ENCODE results near the gene RCBTB1.
"Not testable (repeated sequence)": the region's sequence is repeated elsewhere in the genome, so short reads cannot be mapped to it uniquely, and the experiment has no call there.

The RCBTB1 gene

DNA sequence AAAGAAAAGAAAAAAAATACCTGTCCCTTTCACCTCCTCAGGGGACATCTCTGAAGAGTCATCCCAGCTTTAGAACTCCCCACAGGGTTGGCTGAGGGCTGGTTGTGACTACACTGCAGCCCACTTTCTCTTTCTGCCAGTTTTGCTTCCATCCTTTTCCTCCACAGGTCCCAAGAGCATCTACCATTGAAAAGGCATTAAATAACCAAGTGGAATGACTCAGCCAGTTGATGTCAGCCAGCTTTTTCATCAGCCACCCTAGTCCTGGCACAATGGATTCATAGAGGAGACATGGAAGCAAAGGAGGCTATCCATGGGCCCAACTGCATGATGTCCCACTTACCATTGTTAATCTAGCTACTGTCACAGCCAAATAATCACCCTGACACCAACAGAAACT, 9.2 kb upstream of the RCBTB1 start:
- TF ChIP-seq, protein P1, sequence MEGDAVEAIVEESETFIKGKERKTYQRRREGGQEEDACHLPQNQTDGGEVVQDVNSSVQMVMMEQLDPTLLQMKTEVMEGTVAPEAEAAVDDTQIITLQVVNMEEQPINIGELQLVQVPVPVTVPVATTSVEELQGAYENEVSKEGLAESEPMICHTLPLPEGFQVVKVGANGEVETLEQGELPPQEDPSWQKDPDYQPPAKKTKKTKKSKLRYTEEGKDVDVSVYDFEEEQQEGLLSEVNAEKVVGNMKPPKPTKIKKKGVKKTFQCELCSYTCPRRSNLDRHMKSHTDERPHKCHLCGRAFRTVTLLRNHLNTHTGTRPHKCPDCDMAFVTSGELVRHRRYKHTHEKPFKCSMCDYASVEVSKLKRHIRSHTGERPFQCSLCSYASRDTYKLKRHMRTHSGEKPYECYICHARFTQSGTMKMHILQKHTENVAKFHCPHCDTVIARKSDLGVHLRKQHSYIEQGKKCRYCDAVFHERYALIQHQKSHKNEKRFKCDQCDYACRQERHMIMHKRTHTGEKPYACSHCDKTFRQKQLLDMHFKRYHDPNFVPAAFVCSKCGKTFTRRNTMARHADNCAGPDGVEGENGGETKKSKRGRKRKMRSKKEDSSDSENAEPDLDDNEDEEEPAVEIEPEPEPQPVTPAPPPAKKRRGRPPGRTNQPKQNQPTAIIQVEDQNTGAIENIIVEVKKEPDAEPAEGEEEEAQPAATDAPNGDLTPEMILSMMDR (IDR thresholded peaks at IDR 0.05; ENCODE audit: low read depth, low read length, poor library complexity, severe bottlenecking) = no peak
- TF ChIP-seq EZH2phosphoT487 (IDR thresholded peaks at IDR 0.05; ENCODE audit: borderline replicate concordance, low read length) = no peak
- H3K9me3 ChIP-seq (ENCODE audit: control insufficient read depth, insufficient read depth, low read length) = no peaks in the 10 kb centered on the region
- no peak overlapping the region for H3K4me2 ChIP-seq (ENCODE audit: low read length)
- H3K79me2 ChIP-seq (ENCODE audit: control insufficient read depth, low read length) = no peaks in the 10 kb centered on the region
- no peaks in the 10 kb centered on the region for H3K36me3 ChIP-seq (ENCODE audit: control insufficient read depth, low read length)
- no peaks in the 10 kb centered on the region for H4K20me1 ChIP-seq (ENCODE audit: control insufficient read depth, insufficient read depth, low read depth, low read length)
- no peaks in the 10 kb centered on the region for H3F3A ChIP-seq (ENCODE audit: control insufficient read depth, insufficient read depth)
- no peak overlapping the region for H3K27ac ChIP-seq (ENCODE audit: low read depth, low read length)
- H3K27me3 ChIP-seq (ENCODE audit: control insufficient read depth, low read length) = no peaks in the 10 kb centered on the region
- no peaks in the 10 kb centered on the region for H3K9me2 ChIP-seq (replicated peaks; ENCODE audit: control insufficient read depth, low read length)
- no peak overlapping the region for H3K4me3 ChIP-seq (ENCODE audit: low read length)
- no peaks in the 10 kb centered on the region for H3K4me1 ChIP-seq (ENCODE audit: control insufficient read depth, low read length)

DNA sequence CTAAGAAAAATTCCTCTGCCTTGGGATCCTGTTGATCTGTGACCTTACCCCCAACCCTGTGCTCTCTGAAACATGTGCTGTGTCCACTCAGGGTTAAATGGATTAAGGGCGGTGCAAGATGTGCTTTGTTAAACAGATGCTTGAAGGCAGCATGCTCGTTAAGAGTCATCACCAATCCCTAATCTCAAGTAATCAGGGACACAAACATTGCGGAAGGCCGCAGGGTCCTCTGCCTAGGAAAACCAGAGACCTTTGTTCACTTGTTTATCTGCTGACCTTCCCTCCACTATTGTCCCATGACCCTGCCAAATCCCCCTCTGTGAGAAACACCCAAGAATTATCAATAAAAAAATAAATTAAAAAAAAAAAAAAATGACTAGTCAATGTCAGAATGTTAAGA, 8.5 kb upstream of the RCBTB1 start:
- H3K27me3 ChIP-seq (ENCODE audit: control insufficient read depth, low read length); H3K79me2 ChIP-seq (ENCODE audit: control insufficient read depth, low read length); H3K36me3 ChIP-seq (ENCODE audit: control insufficient read depth, low read length); H3K4me2 ChIP-seq (ENCODE audit: low read length); H4K20me1 ChIP-seq (ENCODE audit: control insufficient read depth, insufficient read depth, low read depth, low read length); H3F3A ChIP-seq (ENCODE audit: control insufficient read depth, insufficient read depth); H3K9me2 ChIP-seq (replicated peaks; ENCODE audit: control insufficient read depth, low read length); H3K27ac ChIP-seq (ENCODE audit: low read depth, low read length); H3K4me1 ChIP-seq (ENCODE audit: control insufficient read depth, low read length); H3K9me3 ChIP-seq (ENCODE audit: control insufficient read depth, insufficient read depth, low read length); H3K4me3 ChIP-seq (ENCODE audit: low read length): not testable (repeated sequence)

DNA sequence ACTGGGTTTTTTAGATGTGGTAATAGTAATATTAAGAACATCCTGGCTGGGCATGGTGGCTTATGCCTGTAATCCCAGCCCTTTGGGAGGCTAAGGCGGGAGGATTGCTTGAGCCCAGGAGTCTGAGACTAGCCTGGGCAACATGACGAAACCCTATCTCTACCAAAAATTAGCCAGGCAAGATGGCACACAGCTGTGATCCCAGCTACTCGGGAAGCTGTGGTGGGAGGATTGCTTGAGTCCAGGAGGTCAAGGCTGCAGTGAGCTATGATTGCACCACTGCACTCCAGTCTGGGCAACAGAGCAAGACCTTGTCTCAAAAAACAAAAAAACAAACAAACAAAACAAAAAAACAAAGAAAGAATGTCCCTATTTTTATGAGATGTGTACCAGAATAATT, 5.4 kb upstream of the RCBTB1 start:
- not testable (repeated sequence) for H4K20me1 ChIP-seq (ENCODE audit: control insufficient read depth, insufficient read depth, low read depth, low read length)

DNA sequence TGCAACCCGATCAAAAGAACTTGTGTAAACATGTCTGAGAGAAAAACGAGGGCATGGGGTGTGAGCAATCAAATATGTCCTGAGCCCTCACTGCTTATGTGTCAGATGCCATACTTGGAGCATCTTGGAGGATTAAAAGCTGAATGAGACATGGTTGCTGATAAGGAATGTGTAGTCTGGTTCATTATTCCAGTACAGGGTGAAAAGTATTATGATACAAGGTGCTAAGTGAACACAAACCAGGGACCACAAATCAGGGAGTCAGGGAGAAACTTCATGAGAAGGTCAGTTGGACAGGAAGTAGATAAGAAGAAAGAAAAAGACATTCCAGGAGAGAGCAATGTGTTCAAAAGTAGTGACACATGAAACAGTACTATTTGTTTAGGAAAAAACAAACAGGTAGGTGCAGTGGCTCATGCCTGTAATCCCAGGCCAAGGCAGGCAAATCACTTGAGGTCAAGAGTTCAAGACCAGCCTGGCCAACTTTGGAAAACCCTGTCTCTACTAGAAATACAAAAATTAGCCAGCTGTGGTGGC, 2.0 kb upstream of the RCBTB1 start:
- no peak for TF ChIP-seq EZH2phosphoT487 (IDR thresholded peaks at IDR 0.05; ENCODE audit: borderline replicate concordance, low read length)
- TF ChIP-seq, protein P1 (IDR thresholded peaks at IDR 0.05; ENCODE audit: low read depth, low read length, poor library complexity, severe bottlenecking) = no peak

More for the DNA sequence above, 5.4 kb upstream of the RCBTB1 start:
- not testable (repeated sequence) for H3K27ac ChIP-seq (ENCODE audit: low read depth, low read length); H3K4me3 ChIP-seq (ENCODE audit: low read length); H3K9me3 ChIP-seq (ENCODE audit: control insufficient read depth, insufficient read depth, low read length); H3K27me3 ChIP-seq (ENCODE audit: control insufficient read depth, low read length); H3K36me3 ChIP-seq (ENCODE audit: control insufficient read depth, low read length); H3K9me2 ChIP-seq (replicated peaks; ENCODE audit: control insufficient read depth, low read length); H3K4me2 ChIP-seq (ENCODE audit: low read length); H3K79me2 ChIP-seq (ENCODE audit: control insufficient read depth, low read length); H3F3A ChIP-seq (ENCODE audit: control insufficient read depth, insufficient read depth)
- H3K4me1 ChIP-seq (ENCODE audit: control insufficient read depth, low read length) = peaks cover 13% of the 10 kb centered on the region

More for the DNA sequence above, 2.0 kb upstream of the RCBTB1 start:
- Histone ChIP-seq H4K20me1 (ENCODE audit: control insufficient read depth, insufficient read depth, low read depth, low read length) (no peaks in the 10 kb centered on the region), H3K27ac (ENCODE audit: low read depth, low read length) (no peak overlapping the region), H3K4me3 (ENCODE audit: low read length) (no peak overlapping the region), H3K4me1 (ENCODE audit: control insufficient read depth, low read length) (peaks cover 24% of the 10 kb centered on the region), H3K27me3 (ENCODE audit: control insufficient read depth, low read length) (no peaks in the 10 kb centered on the region), H3K9me2 (replicated peaks; ENCODE audit: control insufficient read depth, low read length) (no peaks in the 10 kb centered on the region), H3F3A (ENCODE audit: control insufficient read depth, insufficient read depth) (peaks cover 8% of the 10 kb centered on the region), H3K4me2 (ENCODE audit: low read length) (no peak overlapping the region), H3K79me2 (ENCODE audit: control insufficient read depth, low read length) (peaks cover 29% of the 10 kb centered on the region), H3K9me3 (ENCODE audit: control insufficient read depth, insufficient read depth, low read length) (no peaks in the 10 kb centered on the region), H3K36me3 (ENCODE audit: control insufficient read depth, low read length) (peaks cover 7% of the 10 kb centered on the region)
